ENCODE measurements around the gene C11orf86. TPM values are rescaled to one million over a fixed set of nuclear protein-coding genes. Genes with fewer than 3 reads are reported as not detected.

The C11orf86 gene
- total and polyA plus RNA-seq, 2 of the 8 experiments (the other 6 are each of a cell fraction or from before 2014, with no cell fraction given), result 0.91 to 0.97 TPM

- Histone ChIP-seq H3K79me1 (ENCODE audit: low read depth, low read length) (no peaks in the 10 kb centered on the region), H3K56ac (replicated peaks; ENCODE audit: insufficient read length, low read depth, low read length) (no peak overlapping the region), H3K14ac (ENCODE audit: insufficient read length) (no peak overlapping the region), H3K27ac (ENCODE audit: low read depth, low read length) (no peak overlapping the region), H3K79me2 (ENCODE audit: control insufficient read depth in 1 of 2, insufficient read depth in 2 of 2, low read length in 2 of 2) (no peaks in the 10 kb centered on the region), H2BK120ac (replicated peaks; ENCODE audit: low read depth, low read length) (no peak overlapping the region), H3K9me3 (ENCODE audit: insufficient read depth in 2 of 2, low read depth in 1 of 2, low read length in 1 of 2) (no peaks in the 10 kb centered on the region; a peak in 1 of 4 replicates), H2BK20ac (ENCODE audit: low read length) (0 out of 2 replicates have a peak overlapping the region, but pooled peaks have one; percentile 34), H3K18ac (ENCODE audit: extremely low read depth, low read length) (no peak overlapping the region), H3K4me1 (replicated peaks in 1 of 4; ENCODE audit: control insufficient read depth in 3 of 4, insufficient read depth in 4 of 4, low read length in 3 of 4) (peaks cover 0 to 3% (median 0%) of the 10 kb centered on the region in 4 experiments; a peak in 1 of 7 replicates), H3K9ac (replicated peaks in 1 of 4; ENCODE audit: extremely low read depth in 1 of 4, low read depth in 3 of 4, low read length in 3 of 4) (no peak overlapping the region), H2BK5ac (ENCODE audit: low read depth, low read length) (no peak overlapping the region), H2BK12ac (ENCODE audit: low read depth, low read length) (no peak overlapping the region), H4K91ac (replicated peaks; ENCODE audit: insufficient read length, low read length) (no peak overlapping the region), H3K27me3 (replicated peaks in 1 of 4; ENCODE audit: control insufficient read depth in 3 of 4, extremely low read depth in 1 of 4, insufficient read depth in 3 of 4, low read length in 3 of 4) (no peaks in the 10 kb centered on the region), H2BK15ac (ENCODE audit: low read length) (no peak overlapping the region), H3K36me3 (ENCODE audit: control insufficient read depth in 2 of 4, insufficient read depth in 4 of 4, low read length in 3 of 4) (no peaks in the 10 kb centered on the region), H3K23me2 (ENCODE audit: low read depth, low read length) (no peaks in the 10 kb centered on the region), H2AFZ (ENCODE audit: low read length) (no peak overlapping the region), H2AK5ac (ENCODE audit: low read depth, low read length) (no peak overlapping the region), H4K5ac (ENCODE audit: insufficient read length, low read depth, low read length) (no peak overlapping the region), H4K8ac (ENCODE audit: extremely low read depth, insufficient read depth, low read length) (no peak overlapping the region), H3K23ac (ENCODE audit: insufficient read length) (no peak overlapping the region), H3K4me2 (ENCODE audit: insufficient read depth in 1 of 2, low read depth in 2 of 2, low read length in 2 of 2) (no peak overlapping the region), H3K4me3 (ENCODE audit: extremely low read depth in 1 of 4, insufficient read depth in 2 of 4, low read depth in 3 of 4, low read length in 4 of 4) (no peak overlapping the region), H4K20me1 (replicated peaks in 1 of 2; ENCODE audit: control insufficient read depth in 1 of 2, insufficient read depth in 2 of 2, low read length in 2 of 2) (no peaks in the 10 kb centered on the region), H3K4ac (replicated peaks; ENCODE audit: insufficient read length, low read depth, low read length) (no peak overlapping the region)
- DNase-seq (ENCODE audit: low read depth in 1 of 2, low spot score in 2 of 2), result no peak
- ChIA-PET CTCF (ENCODE audit: partially characterized antibody) (interaction anchor here (1.5 to 5.9 kb wide), 7 partner anchors 10 to 144 kb away, joined by 3 to 74 read pairs (median 25); partner anchors contain the start of gene PC), POLR2A (ENCODE audit: partially characterized antibody) (interaction anchor here (1.6 to 4.6 kb wide), 3 partner anchors 9 to 134 kb away, joined by 4 to 18 read pairs (median 14); partner anchors contain the start of gene RCE1)
- FAIRE-seq, result no peak
- TF ChIP-seq CTCF (IDR thresholded peaks at IDR 0.05; ENCODE audit: control extremely low read depth in 1 of 3, insufficient read depth in 1 of 3, low read depth in 1 of 3, low read length in 3 of 3) (no peak), ASH2L (IDR thresholded peaks at IDR 0.05; ENCODE audit: low read length) (no peak), FOSL1 (IDR thresholded peaks at IDR 0.05; ENCODE audit: insufficient read depth, low read depth, low read length) (no peak), SAP30 (IDR thresholded peaks at IDR 0.05; ENCODE audit: insufficient read depth, insufficient replicate concordance, low read length) (no peak), YY1 (IDR thresholded peaks at IDR 0.05; ENCODE audit: low read depth, low read length) (no peak), RBBP5 (IDR thresholded peaks at IDR 0.05; ENCODE audit: borderline replicate concordance, low read depth, low read length) (no peak), BRCA1 (IDR thresholded peaks at IDR 0.05; ENCODE audit: low read depth, low read length) (no peak), CTBP2 (IDR thresholded peaks at IDR 0.05; ENCODE audit: borderline replicate concordance, insufficient read depth, insufficient read length, low read length) (no peak), MAX (IDR thresholded peaks at IDR 0.05) (no peak), POU5F1 (IDR thresholded peaks at IDR 0.05; ENCODE audit: low read depth, low read length) (no peak)
- 87% methylated on average over 2 of the region's 2 CpGs; no CpG with 5 or more reads in 1 of the 2 experiments for WGBS, 2 experiments (ENCODE audit: extremely low coverage in 1 of 2, insufficient coverage in 1 of 2, insufficient read length in 1 of 2, insufficient replicate concordance in 2 of 2, low coverage in 1 of 2, low lambda C conversion rate in 2 of 2, missing lambda C conversion rate in 1 of 2)
These were observed 3.1 kb downstream of the C11orf86 start for GRCh38 chr11:66978229-66978628.
